ENCODE results near the gene AGAP1. TPM values are rescaled to one million over a fixed set of nuclear protein-coding genes. Genes with fewer than 3 reads are reported as not detected.
A peak's percentile ranks its signal among the peaks of the same experiment; 100 is the strongest.

AGAP1 gene
- total RNA-seq, 1 donor, result 10.8 TPM

DNA sequence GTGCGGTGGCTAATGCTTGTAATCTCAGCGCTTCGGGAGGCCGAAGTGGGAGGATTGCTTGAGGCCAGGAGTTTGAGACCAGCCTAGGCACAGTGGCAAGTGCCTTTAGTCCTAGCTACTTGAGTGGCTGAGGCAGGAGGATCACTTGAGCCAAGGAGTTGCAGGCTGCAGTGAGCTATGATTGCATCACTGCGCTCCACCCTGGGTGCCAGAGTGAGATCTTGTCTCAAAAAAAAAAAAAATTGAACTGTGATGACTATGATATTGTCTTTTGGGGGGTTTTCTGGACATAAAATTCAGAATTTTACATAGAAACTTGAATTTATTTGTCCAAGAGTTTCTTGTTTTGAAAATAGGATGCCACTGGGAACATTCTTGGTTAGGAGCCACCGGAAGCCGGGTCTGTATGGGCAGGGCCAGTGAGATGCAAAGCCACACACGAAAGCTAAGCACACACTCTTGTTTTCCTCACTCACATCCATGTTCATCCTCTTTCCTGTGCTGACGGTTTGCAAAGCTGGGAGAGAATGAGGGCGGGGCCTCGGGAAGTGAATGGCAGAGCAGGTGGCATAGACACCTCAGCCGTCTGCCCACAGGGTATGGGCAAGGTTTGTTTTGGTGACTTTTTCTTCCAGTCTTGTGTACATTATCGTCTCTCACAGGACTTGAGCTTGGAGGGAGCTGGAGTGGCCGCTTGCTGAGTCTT, 12.6 kb downstream of the AGAP1 start:
- TF ChIP-seq, protein P1, sequence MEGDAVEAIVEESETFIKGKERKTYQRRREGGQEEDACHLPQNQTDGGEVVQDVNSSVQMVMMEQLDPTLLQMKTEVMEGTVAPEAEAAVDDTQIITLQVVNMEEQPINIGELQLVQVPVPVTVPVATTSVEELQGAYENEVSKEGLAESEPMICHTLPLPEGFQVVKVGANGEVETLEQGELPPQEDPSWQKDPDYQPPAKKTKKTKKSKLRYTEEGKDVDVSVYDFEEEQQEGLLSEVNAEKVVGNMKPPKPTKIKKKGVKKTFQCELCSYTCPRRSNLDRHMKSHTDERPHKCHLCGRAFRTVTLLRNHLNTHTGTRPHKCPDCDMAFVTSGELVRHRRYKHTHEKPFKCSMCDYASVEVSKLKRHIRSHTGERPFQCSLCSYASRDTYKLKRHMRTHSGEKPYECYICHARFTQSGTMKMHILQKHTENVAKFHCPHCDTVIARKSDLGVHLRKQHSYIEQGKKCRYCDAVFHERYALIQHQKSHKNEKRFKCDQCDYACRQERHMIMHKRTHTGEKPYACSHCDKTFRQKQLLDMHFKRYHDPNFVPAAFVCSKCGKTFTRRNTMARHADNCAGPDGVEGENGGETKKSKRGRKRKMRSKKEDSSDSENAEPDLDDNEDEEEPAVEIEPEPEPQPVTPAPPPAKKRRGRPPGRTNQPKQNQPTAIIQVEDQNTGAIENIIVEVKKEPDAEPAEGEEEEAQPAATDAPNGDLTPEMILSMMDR (IDR thresholded peaks at IDR 0.05; ENCODE audit: insufficient read depth, low read depth, low read length), result no peak
- DNase-seq (ENCODE audit: low read depth), result no peak
- no peak overlapping the region for H3K4me3 ChIP-seq (ENCODE audit: low read depth, low read length)

DNA sequence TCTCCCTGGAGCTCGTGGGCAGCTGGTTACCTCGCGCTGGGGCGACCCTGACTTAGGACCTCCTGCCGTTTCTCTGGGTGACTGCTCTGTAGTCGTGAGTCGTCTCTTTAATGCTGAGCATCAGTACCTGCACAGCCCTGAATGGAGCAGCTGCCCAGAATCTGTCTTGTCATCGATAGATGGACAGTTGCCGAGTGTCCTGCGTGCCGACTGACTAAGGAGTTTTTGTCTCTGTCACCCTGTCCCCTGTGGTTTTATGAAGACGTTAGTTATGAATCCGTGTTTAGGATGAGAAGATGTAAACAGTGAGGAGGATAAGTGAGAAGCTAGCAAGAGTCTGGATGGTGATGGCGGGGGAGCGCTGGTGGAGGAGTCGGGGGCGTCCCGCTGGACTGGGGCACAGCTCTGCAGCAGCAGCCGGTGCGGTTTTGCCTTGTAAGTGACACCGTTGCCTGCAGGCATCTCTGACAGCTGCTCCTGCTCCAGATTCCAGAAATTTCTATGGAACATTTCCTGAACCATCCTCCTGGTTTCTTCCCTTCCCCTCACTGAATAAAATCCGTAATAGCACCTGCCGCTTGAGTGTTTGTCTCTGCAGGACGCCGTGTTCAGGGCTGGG, 13.3 kb downstream of the AGAP1 start:
- TF ChIP-seq, protein P1 (IDR thresholded peaks at IDR 0.05; ENCODE audit: insufficient read depth, low read depth, low read length), result no peak
- no peak for DNase-seq (ENCODE audit: low read depth)
- no peak overlapping the region for H3K4me3 ChIP-seq (ENCODE audit: low read depth, low read length)

DNA sequence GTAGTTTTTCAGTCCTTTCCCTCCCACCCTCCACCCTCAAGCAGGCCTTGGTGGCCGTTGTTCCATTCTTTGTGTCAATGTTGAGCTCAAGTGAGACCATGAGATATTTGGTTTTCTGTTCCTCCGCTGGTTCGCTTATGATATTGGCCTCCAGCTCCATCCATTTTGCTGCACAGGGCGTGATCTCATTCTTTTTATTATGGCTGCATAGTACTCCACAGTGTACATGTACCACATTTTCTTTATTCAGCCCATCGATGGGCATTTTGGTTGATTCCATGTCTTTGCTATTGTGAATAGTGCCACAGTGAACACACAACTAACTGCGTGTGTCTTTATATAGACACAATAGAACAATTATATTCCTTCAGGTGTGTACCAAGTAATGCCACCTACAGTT, 14.1 kb downstream of the AGAP1 start:
- no peak for DNase-seq (ENCODE audit: low read depth)
- H3K4me3 ChIP-seq (ENCODE audit: low read depth, low read length), result no peak overlapping the region
- TF ChIP-seq, protein P1 (IDR thresholded peaks at IDR 0.05; ENCODE audit: insufficient read depth, low read depth, low read length), result no peak

DNA sequence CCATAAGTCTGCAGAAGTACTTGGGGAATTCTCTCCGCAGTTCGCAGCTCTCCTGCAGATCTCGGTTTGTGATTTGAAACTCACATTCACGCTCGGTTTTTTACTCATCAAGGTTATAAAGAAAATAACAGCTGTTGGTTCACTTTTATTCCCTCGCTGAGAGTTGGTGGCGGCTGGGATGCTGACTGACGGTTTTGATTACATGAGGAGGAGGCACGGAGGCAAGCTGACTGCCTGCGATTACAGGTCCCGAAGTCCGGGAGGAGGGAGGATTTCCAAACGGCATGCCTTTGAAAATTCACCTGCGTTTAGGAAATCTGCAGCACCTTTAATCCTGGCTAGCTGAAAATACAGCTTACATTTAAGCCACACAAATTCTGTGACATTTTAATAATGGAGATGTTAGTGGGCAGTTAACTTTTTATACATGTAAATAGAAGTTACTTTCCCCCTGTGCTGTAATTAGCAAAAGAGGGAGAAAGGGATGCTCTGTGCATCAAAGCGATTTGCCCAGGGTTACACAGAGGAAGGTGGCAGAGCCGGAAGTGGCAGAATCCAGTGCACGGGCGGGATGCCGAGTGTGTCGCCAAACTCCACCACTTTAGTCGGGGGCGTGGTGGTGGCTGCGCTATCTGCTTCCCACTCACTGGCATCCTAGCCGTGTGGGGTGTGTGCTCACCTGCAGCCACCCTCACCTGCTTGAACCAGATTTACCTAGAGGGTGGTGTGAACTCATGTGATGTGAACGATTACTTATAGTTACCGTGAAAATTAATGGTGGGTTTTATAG, 14.7 kb downstream of the AGAP1 start:
- TF ChIP-seq, protein P1 (IDR thresholded peaks at IDR 0.05; ENCODE audit: insufficient read depth, low read depth, low read length), result no peak
- no peak overlapping the region for H3K4me3 ChIP-seq (ENCODE audit: low read depth, low read length)
- DNase-seq (ENCODE audit: low read depth), result no peak

DNA sequence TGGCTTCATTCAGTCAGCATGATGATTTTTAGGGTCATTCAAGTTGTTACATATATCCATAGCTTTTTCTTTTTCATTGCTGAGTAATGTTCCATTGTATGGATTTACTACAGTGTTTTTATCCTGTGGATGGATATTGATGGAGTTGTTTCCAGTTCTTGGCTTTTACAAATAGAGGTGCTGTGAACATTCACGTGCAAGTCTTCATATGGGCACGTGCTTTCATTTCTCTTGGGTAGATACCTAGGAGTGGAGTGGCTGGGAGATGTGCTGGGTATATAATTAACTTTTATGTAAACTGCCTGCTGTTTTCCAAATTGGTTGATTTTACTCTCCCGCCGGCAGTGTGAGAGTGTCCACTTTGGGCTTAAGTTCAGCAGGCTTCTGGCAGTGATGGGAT, 16.5 kb downstream of the AGAP1 start:
- TF ChIP-seq, protein P1 (IDR thresholded peaks at IDR 0.05; ENCODE audit: insufficient read depth, low read depth, low read length), result no peak
- no peak for DNase-seq (ENCODE audit: low read depth)

DNA sequence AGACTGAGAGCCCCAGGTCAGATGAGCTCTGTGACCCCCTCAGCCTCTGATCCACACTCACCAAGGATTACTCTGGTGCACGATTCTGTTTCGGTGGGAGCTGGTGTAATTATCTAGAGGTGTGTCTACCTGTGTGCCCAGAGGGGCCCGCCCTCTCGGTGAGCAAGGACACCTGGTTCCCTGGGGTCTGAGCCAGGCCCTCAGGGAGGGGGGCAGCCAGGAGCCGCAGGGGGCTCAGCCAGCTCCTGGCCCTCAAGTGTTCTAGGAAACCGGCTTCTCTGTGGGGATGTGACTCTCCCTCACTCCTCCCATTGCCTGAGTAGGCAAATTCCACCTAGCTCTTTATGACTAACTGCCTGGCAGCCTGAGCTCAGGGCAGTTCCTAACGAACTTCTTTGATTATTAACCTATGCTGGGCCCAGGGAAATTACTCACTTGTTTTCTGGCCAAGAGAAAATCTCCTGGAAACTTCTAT, 17.4 kb downstream of the AGAP1 start:
- no peak overlapping the region for H3K4me3 ChIP-seq (ENCODE audit: low read depth, low read length)
- peak; percentile 33 for DNase-seq (ENCODE audit: low read depth)
- TF ChIP-seq, protein P1 (IDR thresholded peaks at IDR 0.05; ENCODE audit: insufficient read depth, low read depth, low read length), result no peak

More for the DNA sequence above, 16.5 kb downstream of the AGAP1 start:
- no peak overlapping the region for H3K4me3 ChIP-seq (ENCODE audit: low read depth, low read length)

Measured in fibroblast of villous mesenchyme (primary cell).